ENCODE measurements around the gene LAPTM5.

Gene LAPTM5, protein sequence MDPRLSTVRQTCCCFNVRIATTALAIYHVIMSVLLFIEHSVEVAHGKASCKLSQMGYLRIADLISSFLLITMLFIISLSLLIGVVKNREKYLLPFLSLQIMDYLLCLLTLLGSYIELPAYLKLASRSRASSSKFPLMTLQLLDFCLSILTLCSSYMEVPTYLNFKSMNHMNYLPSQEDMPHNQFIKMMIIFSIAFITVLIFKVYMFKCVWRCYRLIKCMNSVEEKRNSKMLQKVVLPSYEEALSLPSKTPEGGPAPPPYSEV

DNA sequence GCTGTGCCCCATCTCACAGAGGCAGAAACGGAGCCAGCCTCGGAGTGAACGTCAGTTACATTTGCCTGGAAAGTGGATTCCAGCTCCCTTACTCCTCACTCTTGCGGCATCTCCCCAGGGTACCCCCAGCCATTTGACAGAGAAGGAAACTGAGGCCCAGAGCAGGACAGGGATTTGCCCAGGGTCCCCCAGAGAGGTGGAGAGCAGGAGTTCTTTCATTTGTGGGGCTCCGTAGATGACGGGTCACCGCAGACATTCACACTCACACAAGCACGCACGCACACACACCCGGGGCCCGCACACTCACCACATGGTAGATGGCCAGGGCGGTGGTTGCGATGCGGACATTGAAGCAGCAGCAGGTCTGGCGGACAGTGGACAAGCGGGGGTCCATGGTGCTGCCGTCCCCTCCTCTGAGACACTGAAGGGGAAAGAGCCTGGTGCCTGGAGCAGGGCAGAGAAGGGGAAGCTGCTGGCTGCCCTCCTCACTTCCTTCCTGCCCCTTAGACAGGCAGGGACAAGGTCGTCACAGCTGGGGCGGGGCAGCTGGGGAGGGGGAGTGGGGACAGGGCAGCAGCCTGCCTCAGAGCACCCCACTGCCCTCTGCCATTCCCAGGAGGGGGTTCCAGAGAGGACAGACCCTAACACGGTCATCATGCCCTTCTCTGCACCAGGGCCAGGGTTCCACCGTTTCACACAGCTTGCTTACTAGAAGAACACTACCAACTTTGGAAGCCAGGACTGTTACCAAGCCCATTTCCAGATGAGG is at the start of gene LAPTM5:
TSS of gene LAPTM5 (minus strand) at position 423 of the 769 bp plus-strand sequence. CDS start at position 394, 29 bp downstream.
- H3K79me2 ChIP-seq (ENCODE audit: low read length): peaks cover 62% of the 10 kb centered on the region
- peak; percentile 48 for DNase-seq
- peak within 1 kb of the TSS; percentile 98 for H3K27ac ChIP-seq (ENCODE audit: low read length)
- peaks cover 67% of the 10 kb centered on the region for H3F3A ChIP-seq (ENCODE audit: insufficient read depth, low read length)
- no peaks in the 10 kb centered on the region for H3K9me3 ChIP-seq (replicated peaks; ENCODE audit: insufficient read depth, low read length)
- H3K36me3 ChIP-seq (replicated peaks; ENCODE audit: insufficient read depth, low read length): no peaks in the 10 kb centered on the region; the same call in 1 of the 2 replicates
- no peaks in the 10 kb centered on the region for H4K20me1 ChIP-seq (ENCODE audit: insufficient read depth, low read length)
- H3K4me2 ChIP-seq (ENCODE audit: low read depth, low read length): peak within 1 kb of the TSS; percentile 94
- H2AFZ ChIP-seq (ENCODE audit: low read length): peak within 1 kb of the TSS; percentile 39; the same call in 1 of the 2 replicates
- peak within 1 kb of the TSS; percentile 90 for H3K9ac ChIP-seq (ENCODE audit: low read length)
- peaks cover 61% of the 10 kb centered on the region for H3K4me1 ChIP-seq (ENCODE audit: low read length)
- no peaks in the 10 kb centered on the region for H3K9me2 ChIP-seq (replicated peaks; ENCODE audit: insufficient read depth, low read length)
- H3K4me3 ChIP-seq (ENCODE audit: low read length): peak within 1 kb of the TSS; percentile 77
- TF ChIP-seq, protein P1, sequence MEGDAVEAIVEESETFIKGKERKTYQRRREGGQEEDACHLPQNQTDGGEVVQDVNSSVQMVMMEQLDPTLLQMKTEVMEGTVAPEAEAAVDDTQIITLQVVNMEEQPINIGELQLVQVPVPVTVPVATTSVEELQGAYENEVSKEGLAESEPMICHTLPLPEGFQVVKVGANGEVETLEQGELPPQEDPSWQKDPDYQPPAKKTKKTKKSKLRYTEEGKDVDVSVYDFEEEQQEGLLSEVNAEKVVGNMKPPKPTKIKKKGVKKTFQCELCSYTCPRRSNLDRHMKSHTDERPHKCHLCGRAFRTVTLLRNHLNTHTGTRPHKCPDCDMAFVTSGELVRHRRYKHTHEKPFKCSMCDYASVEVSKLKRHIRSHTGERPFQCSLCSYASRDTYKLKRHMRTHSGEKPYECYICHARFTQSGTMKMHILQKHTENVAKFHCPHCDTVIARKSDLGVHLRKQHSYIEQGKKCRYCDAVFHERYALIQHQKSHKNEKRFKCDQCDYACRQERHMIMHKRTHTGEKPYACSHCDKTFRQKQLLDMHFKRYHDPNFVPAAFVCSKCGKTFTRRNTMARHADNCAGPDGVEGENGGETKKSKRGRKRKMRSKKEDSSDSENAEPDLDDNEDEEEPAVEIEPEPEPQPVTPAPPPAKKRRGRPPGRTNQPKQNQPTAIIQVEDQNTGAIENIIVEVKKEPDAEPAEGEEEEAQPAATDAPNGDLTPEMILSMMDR (IDR thresholded peaks at IDR 0.05; ENCODE audit: low read length): no peak
- no peak for TF ChIP-seq EZH2 (optimal IDR thresholded peaks at IDR 0.05; ENCODE audit: low read depth, low read length)
- no peak for TF ChIP-seq EZH2phosphoT487 (IDR thresholded peaks at IDR 0.05; ENCODE audit: low read length)
- H3K27me3 ChIP-seq (replicated peaks; ENCODE audit: insufficient read depth, low read length): no peaks in the 10 kb centered on the region

DNA sequence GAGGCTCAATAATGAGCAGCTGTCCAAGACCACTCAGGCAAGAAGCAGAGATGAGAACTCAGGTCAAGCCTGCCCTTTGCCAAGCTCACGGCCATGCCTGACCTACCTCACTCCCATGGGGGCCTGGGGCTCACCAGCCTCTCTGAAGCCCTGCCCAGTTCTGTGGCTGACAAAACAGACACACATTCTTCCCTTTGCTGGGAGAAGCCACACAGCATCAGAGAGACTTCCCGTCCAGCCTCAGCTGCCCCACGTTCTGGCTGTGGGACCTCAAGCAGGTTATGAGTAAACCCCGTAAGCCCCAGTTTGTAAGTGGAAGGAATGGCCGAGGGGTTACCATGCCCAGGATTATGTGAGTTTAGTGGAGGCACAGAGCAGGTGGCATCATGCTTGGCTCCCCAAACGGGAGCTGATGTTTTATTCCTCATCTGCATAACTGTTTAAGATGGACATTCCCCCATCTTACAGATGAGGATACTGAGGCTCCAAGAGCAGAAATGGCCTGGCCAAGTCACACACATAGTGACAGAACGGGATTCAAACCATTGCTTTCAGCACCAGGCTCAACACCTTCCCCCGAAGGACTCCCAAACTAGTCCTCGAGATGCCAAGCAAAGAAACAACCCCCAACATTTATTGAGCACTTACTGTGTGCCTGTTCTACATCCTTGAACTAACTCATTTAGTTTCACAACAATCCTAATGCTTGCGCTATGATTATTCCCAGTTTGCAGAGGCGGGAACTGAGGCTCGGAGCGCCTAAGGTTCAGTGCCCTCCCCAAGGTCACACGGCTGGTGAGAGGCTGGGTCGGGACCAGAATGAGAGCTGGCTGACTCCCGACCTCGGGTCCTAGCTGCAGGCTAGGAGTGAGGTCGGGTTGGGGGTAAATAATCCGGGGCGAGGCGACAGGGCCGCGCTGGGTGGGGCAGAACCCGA is 49.1 kb upstream of the LAPTM5 start:
- no peak for DNase-seq
- H3K4me3 ChIP-seq (ENCODE audit: low read length): no peak overlapping the region
- H3K36me3 ChIP-seq (replicated peaks; ENCODE audit: insufficient read depth, low read length): no peaks in the 10 kb centered on the region
- H3K27me3 ChIP-seq (replicated peaks; ENCODE audit: insufficient read depth, low read length): peaks cover 86% of the 10 kb centered on the region
- H2AFZ ChIP-seq (ENCODE audit: low read length): no peak overlapping the region
- TF ChIP-seq, protein P1 (IDR thresholded peaks at IDR 0.05; ENCODE audit: low read length): no peak
- TF ChIP-seq EZH2phosphoT487 (IDR thresholded peaks at IDR 0.05; ENCODE audit: low read length) (no peak), EZH2 (optimal IDR thresholded peaks at IDR 0.05; ENCODE audit: low read depth, low read length) (no peak)
- H3K4me2 ChIP-seq (ENCODE audit: low read depth, low read length): no peak overlapping the region
- no peaks in the 10 kb centered on the region for H3F3A ChIP-seq (ENCODE audit: insufficient read depth, low read length)
- H3K27ac ChIP-seq (ENCODE audit: low read length): no peak overlapping the region
- H3K4me1 ChIP-seq (ENCODE audit: low read length): no peaks in the 10 kb centered on the region
- no peaks in the 10 kb centered on the region for H3K79me2 ChIP-seq (ENCODE audit: low read length)
- H3K9me2 ChIP-seq (replicated peaks; ENCODE audit: insufficient read depth, low read length): no peaks in the 10 kb centered on the region
- H3K9ac ChIP-seq (ENCODE audit: low read length): no peak overlapping the region
- H4K20me1 ChIP-seq (ENCODE audit: insufficient read depth, low read length): no peaks in the 10 kb centered on the region
- H3K9me3 ChIP-seq (replicated peaks; ENCODE audit: insufficient read depth, low read length): no peaks in the 10 kb centered on the region

DNA sequence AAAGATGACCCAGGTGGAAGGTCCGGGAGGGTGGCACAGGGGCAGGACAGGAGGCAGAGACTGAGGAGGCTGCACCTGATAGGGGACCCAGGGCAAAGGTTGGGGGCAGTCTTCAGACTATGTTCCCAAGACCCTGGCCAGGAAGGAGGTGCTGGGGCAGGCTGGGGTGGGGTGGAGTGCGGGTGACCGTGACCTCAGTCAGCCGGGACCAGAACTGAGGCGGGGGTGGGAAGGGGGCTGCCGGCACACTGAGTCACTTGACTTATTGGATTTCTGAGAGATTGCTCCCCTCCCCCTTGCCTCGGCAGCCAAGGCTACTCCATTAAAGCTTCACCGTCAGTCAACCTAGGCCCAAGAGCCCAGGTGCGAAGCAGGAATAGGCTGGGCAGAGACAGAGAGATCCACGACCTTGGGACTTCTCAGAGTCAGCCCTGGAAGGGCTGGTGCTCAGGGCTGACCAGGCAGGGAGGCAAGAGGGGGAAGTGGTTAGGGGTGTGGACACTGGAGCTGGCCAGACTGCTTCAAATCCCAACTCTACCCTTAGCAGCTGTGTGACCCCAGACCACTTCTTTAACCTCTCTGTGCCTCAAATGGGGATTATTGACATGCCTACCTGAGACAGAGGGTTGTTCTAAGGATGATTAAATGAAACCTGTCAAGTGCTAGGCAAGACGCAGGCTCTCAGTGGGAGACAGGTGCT is 47.9 kb upstream of the LAPTM5 start:
- no peak for DNase-seq
- Histone ChIP-seq H3F3A (ENCODE audit: insufficient read depth, low read length) (no peaks in the 10 kb centered on the region), H2AFZ (ENCODE audit: low read length) (no peak overlapping the region), H3K9me2 (replicated peaks; ENCODE audit: insufficient read depth, low read length) (no peaks in the 10 kb centered on the region), H3K9ac (ENCODE audit: low read length) (no peak overlapping the region), H3K27ac (ENCODE audit: low read length) (no peak overlapping the region), H4K20me1 (ENCODE audit: insufficient read depth, low read length) (no peaks in the 10 kb centered on the region), H3K79me2 (ENCODE audit: low read length) (no peaks in the 10 kb centered on the region), H3K27me3 (replicated peaks; ENCODE audit: insufficient read depth, low read length) (peaks cover 74% of the 10 kb centered on the region), H3K36me3 (replicated peaks; ENCODE audit: insufficient read depth, low read length) (no peaks in the 10 kb centered on the region), H3K9me3 (replicated peaks; ENCODE audit: insufficient read depth, low read length) (no peaks in the 10 kb centered on the region), H3K4me3 (ENCODE audit: low read length) (no peak overlapping the region), H3K4me2 (ENCODE audit: low read depth, low read length) (no peak overlapping the region), H3K4me1 (ENCODE audit: low read length) (no peaks in the 10 kb centered on the region)
- TF ChIP-seq, protein P1 (IDR thresholded peaks at IDR 0.05; ENCODE audit: low read length): no peak
- TF ChIP-seq EZH2phosphoT487 (IDR thresholded peaks at IDR 0.05; ENCODE audit: low read length) (no peak), EZH2 (optimal IDR thresholded peaks at IDR 0.05; ENCODE audit: low read depth, low read length) (no peak)

All from MM.1S (cell line).